VCaP (cell line): ENCODE results near the gene BACE1-AS.
A peak's percentile ranks its signal among the peaks of the same experiment; 100 is the strongest.

ENCODE experiments used
- H3K27ac ChIP-seq: fragments of 450-650 bp; 2 replicates; pipeline ENCODE4 v1.5.1; 2017
- TF ChIP-seq, protein P1 (sequence below): fragments of 450-650 bp; conservative IDR thresholded peaks from 2 replicates; pipeline ENCODE4 v1.5.1; 2017; ENCODE audit warnings: mild to moderate bottlenecking, moderate library complexity

The BACE1-AS gene

GRCh38 chr11:117295438-117296137 is 4.4 kb downstream of the BACE1-AS start:
- H3K27ac ChIP-seq: no peak overlapping the region
- TF ChIP-seq, protein P1, sequence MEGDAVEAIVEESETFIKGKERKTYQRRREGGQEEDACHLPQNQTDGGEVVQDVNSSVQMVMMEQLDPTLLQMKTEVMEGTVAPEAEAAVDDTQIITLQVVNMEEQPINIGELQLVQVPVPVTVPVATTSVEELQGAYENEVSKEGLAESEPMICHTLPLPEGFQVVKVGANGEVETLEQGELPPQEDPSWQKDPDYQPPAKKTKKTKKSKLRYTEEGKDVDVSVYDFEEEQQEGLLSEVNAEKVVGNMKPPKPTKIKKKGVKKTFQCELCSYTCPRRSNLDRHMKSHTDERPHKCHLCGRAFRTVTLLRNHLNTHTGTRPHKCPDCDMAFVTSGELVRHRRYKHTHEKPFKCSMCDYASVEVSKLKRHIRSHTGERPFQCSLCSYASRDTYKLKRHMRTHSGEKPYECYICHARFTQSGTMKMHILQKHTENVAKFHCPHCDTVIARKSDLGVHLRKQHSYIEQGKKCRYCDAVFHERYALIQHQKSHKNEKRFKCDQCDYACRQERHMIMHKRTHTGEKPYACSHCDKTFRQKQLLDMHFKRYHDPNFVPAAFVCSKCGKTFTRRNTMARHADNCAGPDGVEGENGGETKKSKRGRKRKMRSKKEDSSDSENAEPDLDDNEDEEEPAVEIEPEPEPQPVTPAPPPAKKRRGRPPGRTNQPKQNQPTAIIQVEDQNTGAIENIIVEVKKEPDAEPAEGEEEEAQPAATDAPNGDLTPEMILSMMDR: no peak

GRCh38 chr11:117296881-117297280 is 5.7 kb downstream of the BACE1-AS start:
- H3K27ac ChIP-seq: no peak overlapping the region
- TF ChIP-seq, protein P1: no peak

GRCh38 chr11:117298195-117298594 is 7.0 kb downstream of the BACE1-AS start:
- H3K27ac ChIP-seq: no peak overlapping the region
- TF ChIP-seq, protein P1: no peak

DNA sequence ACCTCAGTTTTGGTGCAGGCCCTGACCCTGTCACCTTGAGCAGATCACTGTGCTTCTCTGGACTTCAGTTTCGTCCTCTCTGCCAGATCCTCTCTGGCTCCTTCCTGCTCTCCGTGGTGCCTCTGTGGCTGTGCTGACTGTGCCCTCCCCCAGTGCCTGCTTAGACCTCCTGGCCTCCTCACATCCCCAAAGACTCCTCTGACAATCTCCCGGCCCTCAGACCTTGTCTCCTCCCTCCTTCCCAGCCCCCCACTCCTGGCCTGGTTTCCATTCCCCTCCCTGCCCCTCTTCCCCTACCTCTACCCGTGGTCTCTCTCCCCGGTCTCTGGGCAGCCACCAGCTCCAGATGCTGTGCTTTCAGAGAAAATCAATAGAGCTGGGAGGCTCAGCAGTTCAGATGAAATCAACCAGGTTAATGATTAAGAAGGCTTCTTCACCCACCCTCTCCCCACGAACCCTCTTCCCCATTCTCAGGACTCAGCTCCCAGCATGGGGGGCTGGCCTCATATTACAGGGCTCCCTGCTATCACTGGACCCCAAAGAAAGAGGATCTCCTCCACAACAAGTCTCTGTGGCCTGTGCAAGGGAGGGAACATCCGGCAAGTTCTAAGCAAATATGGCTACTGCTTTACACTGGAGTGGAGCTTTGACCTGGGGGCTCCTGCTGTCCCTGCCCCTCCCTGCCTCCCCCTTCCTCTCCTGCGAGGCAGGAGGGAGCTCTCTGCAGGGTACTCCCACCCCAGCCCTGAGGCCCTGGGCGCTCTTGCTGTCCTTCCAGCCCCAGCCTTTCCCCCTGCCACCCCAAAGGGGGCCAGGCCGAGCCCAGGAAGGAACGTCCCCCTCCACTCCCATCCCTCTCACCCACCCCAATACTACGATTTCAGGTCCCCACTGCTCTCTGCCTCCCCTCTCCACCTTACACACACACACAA is 8.5 kb downstream of the BACE1-AS start:
- TF ChIP-seq, protein P1: no peak
- H3K27ac ChIP-seq: peak overlapping the region; percentile 26; the same call in 1 of the 2 replicates

DNA sequence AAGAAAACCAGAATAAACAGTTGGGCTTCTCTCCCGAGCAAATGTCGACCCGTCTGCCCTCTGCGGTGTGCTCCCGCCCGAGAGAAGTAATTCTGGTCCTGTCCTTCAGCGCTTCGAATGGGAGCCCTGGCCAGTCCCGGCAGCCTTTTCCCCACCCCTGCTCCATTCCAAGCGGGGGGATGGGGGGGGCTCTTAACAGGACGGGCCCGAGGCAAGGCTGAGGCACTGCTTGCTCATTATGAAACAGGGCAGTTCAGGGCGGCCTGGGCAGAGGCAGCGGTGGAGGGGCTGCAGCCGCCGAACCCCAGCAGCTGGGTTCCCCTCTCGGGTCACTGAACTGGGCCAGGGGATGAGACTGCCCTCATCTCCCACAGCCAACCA is 9.1 kb downstream of the BACE1-AS start:
- TF ChIP-seq, protein P1: no peak
- H3K27ac ChIP-seq: no peak overlapping the region; the same call in 1 of the 2 replicates

DNA sequence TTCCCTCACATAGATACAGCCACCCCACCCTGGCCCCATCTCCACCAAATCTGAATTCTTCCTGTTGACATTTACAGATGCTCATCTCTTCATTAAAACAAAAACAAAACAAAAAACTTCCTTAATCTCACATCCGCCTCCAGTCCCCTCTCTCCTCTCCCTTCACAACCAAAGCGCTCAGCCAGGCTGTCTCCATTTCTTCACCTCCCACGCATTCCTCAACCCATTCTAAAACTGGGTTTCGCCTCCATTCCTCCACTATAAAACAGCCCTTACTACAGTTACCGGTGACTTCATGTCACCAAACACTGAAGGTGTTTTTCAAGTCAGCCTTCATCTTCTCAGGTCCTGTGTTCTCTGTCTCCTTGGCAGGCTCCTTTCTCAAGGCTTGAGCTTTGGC is 9.6 kb downstream of the BACE1-AS start:
- no peak overlapping the region for H3K27ac ChIP-seq
- TF ChIP-seq, protein P1: no peak

DNA sequence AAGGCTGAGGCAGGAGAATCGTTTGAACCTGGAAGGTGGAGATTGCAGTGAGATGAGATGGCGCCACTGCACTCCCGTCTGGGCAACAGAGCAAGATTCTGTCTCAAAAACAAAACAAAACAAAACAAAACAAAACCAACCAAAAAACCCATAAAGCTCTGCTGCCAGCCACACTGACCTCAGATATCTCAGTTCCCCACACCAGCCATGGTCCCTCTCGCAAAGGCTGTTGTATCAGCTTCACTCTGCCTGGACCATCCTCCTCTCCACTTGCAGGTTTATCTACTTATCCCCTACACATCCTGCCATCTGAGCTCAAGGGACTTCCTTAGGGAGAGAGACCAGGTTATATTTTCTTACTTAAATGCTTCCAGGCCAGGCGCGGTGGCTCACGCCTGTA is 11.1 kb downstream of the BACE1-AS start:
- no peak overlapping the region for H3K27ac ChIP-seq

More for the DNA sequence above, 11.1 kb downstream of the BACE1-AS start:
- TF ChIP-seq, protein P1: no peak
